Measurements from ENCODE around the gene ACTL7A. TPM values are rescaled to one million over a fixed set of nuclear protein-coding genes. Genes with fewer than 3 reads are reported as not detected.
A peak's percentile ranks its signal among the peaks of the same experiment; 100 is the strongest.

Gene ACTL7A
- total and polyA plus RNA-seq, 2 of the 13 experiments (the other 11 are each of a cell fraction or from before 2014, with no cell fraction given): not detected

DNA sequence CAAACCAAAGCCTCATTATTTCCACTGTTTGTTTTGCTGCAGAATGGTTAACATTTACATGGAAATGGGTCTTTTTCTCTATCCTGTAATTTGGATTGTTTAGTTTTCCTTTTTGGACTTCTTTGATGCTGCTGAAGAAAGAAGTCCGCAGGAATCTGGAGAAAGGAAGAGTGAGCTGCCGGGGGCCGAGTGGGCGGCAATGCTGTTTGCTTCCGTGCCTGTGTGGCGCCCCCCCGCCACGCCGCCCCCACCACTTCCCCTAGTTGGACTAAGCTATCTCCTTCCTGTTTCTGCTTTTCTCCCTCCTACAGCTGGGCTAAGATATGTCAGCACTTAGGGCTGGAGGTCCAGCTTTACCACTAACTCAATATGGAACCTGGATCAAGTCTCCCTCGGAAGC lies 46.0 kb upstream of the ACTL7A start (continued):
- TF ChIP-seq ZBTB38 (CRISPR knock-in tag; IDR thresholded peaks at IDR 0.05) (no peak), HMG20B (CRISPR knock-in tag; conservative IDR thresholded peaks at IDR 0.05) (no peak), NFE2L1 (CRISPR knock-in tag; IDR thresholded peaks at IDR 0.05; ENCODE audit: borderline replicate concordance) (no peak), KAT7 (CRISPR knock-in tag; IDR thresholded peaks at IDR 0.05; ENCODE audit: borderline replicate concordance) (no peak), KLF13 (CRISPR knock-in tag; IDR thresholded peaks at IDR 0.05) (no peak), ZNF777 (CRISPR knock-in tag; IDR thresholded peaks at IDR 0.05) (no peak), ZNF7 (CRISPR knock-in tag; IDR thresholded peaks at IDR 0.05) (peak; percentile 98), FLYWCH1 (CRISPR knock-in tag; IDR thresholded peaks at IDR 0.05) (no peak), MZF1 (CRISPR knock-in tag; IDR thresholded peaks at IDR 0.05; ENCODE audit: borderline replicate concordance) (no peak), ZNF674 (CRISPR knock-in tag; IDR thresholded peaks at IDR 0.05; ENCODE audit: low read depth) (no peak), CREM (IDR thresholded peaks at IDR 0.05) (peak; percentile 51; the same call in 1 of the 2 replicates), CREM (CRISPR knock-in tag; IDR thresholded peaks at IDR 0.05) (no peak), ZNF614 (CRISPR knock-in tag; IDR thresholded peaks at IDR 0.05; ENCODE audit: borderline replicate concordance) (no peak), CHD4 (IDR thresholded peaks at IDR 0.05; ENCODE audit: borderline replicate concordance, low read length) (no peak), SOX6 (IDR thresholded peaks at IDR 0.05) (no peak), SOX6 (CRISPR knock-in tag; IDR thresholded peaks at IDR 0.05) (peak; percentile 45; the same call in 1 of the 2 replicates), HIVEP1 (CRISPR knock-in tag; IDR thresholded peaks at IDR 0.05) (no peak), ZNF788 (CRISPR knock-in tag; IDR thresholded peaks at IDR 0.05; ENCODE audit: borderline replicate concordance) (no peak), SMAD9 (CRISPR knock-in tag; IDR thresholded peaks at IDR 0.05) (no peak), KDM4B (CRISPR knock-in tag; IDR thresholded peaks at IDR 0.05) (no peak), ELF3 (CRISPR knock-in tag; IDR thresholded peaks at IDR 0.05) (peak; percentile 53; the same call in 1 of the 2 replicates)
- TF ChIP-seq, protein P1, sequence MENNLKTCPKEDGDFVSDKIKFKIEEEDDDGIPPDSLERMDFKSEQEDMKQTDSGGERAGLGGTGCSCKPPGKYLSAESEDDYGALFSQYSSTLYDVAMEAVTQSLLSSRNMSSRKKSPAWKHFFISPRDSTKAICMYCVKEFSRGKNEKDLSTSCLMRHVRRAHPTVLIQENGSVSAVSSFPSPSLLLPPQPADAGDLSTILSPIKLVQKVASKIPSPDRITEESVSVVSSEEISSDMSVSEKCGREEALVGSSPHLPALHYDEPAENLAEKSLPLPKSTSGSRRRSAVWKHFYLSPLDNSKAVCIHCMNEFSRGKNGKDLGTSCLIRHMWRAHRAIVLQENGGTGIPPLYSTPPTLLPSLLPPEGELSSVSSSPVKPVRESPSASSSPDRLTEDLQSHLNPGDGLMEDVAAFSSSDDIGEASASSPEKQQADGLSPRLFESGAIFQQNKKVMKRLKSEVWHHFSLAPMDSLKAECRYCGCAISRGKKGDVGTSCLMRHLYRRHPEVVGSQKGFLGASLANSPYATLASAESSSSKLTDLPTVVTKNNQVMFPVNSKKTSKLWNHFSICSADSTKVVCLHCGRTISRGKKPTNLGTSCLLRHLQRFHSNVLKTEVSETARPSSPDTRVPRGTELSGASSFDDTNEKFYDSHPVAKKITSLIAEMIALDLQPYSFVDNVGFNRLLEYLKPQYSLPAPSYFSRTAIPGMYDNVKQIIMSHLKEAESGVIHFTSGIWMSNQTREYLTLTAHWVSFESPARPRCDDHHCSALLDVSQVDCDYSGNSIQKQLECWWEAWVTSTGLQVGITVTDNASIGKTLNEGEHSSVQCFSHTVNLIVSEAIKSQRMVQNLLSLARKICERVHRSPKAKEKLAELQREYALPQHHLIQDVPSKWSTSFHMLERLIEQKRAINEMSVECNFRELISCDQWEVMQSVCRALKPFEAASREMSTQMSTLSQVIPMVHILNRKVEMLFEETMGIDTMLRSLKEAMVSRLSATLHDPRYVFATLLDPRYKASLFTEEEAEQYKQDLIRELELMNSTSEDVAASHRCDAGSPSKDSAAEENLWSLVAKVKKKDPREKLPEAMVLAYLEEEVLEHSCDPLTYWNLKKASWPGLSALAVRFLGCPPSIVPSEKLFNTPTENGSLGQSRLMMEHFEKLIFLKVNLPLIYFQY (CRISPR knock-in tag; IDR thresholded peaks at IDR 0.05; ENCODE audit: borderline replicate concordance): no peak
- TF ChIP-seq, protein P2, sequence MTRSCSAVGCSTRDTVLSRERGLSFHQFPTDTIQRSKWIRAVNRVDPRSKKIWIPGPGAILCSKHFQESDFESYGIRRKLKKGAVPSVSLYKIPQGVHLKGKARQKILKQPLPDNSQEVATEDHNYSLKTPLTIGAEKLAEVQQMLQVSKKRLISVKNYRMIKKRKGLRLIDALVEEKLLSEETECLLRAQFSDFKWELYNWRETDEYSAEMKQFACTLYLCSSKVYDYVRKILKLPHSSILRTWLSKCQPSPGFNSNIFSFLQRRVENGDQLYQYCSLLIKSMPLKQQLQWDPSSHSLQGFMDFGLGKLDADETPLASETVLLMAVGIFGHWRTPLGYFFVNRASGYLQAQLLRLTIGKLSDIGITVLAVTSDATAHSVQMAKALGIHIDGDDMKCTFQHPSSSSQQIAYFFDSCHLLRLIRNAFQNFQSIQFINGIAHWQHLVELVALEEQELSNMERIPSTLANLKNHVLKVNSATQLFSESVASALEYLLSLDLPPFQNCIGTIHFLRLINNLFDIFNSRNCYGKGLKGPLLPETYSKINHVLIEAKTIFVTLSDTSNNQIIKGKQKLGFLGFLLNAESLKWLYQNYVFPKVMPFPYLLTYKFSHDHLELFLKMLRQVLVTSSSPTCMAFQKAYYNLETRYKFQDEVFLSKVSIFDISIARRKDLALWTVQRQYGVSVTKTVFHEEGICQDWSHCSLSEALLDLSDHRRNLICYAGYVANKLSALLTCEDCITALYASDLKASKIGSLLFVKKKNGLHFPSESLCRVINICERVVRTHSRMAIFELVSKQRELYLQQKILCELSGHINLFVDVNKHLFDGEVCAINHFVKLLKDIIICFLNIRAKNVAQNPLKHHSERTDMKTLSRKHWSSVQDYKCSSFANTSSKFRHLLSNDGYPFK (CRISPR knock-in tag; IDR thresholded peaks at IDR 0.05; ENCODE audit: borderline replicate concordance): no peak
- TF ChIP-seq, protein P3, sequence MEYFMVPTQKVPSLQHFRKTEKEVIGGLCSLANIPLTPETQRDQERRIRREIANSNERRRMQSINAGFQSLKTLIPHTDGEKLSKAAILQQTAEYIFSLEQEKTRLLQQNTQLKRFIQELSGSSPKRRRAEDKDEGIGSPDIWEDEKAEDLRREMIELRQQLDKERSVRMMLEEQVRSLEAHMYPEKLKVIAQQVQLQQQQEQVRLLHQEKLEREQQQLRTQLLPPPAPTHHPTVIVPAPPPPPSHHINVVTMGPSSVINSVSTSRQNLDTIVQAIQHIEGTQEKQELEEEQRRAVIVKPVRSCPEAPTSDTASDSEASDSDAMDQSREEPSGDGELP (IDR thresholded peaks at IDR 0.05; ENCODE audit: borderline replicate concordance, low read depth): peak; percentile 21; the same call in 1 of the 2 replicates
- TF ChIP-seq, protein P4, sequence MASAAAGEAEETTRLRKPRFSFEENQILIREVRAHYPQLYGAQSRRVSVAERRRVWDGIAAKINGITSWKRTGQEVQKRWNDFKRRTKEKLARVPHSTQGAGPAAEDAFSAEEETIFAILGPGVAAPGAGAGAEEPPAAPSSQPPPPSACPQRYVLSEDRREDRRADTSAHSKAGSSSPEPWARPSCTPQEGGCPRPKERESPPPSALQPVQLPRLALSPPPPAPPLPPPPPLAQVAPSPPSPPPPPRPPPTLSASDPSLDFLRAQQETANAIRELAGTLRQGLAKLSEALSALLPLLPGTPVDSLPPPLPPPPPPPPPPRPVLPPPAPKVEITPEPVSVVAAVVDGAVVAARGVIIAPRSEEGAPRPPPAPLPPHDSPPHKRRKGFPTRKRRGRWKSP (CRISPR knock-in tag; IDR thresholded peaks at IDR 0.05): no peak

Data from HepG2 (cell line).